ENCODE data around the gene PTMS. TPM values are rescaled to one million over a fixed set of nuclear protein-coding genes. Genes with fewer than 3 reads are reported as not detected.

Gene PTMS
- total and polyA plus RNA-seq, 10 of the 15 experiments (the other 5 are each of a cell fraction or from before 2014, with no cell fraction given), result 2.1 to 127 (median 29.8) TPM

DNA sequence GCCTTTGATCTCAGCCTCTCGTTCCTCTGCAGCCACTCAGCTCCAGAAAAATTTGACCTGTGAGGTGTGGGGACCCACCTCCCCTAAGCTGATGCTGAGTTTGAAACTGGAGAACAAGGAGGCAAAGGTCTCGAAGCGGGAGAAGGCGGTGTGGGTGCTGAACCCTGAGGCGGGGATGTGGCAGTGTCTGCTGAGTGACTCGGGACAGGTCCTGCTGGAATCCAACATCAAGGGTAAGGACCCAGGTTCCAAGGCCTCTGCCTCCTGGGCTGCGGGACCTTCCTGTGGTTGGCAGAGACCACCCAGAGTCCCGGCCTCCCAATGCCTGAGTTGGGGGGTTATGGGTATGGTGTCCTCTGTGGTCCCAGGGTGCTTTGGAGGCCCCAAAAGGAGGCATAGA is 50.9 kb downstream of the PTMS start:
- in situ Hi-C loops (cut with MboI), result no loop called here
- Histone ChIP-seq H3K9me3 (replicated peaks; ENCODE audit: control insufficient read depth, insufficient read depth, low read length) (no peaks in the 10 kb centered on the region), H3K4me1 (ENCODE audit: control insufficient read depth, insufficient read depth, low read length) (peaks cover 4% of the 10 kb centered on the region; the same call in 1 of the 2 replicates), H3K27me3 (replicated peaks in 1 of 2; ENCODE audit: control insufficient read depth in 2 of 2, insufficient read depth in 2 of 2, low read length in 1 of 2) (peaks cover 2 to 8% of the 10 kb centered on the region in 2 experiments), H3K9ac (ENCODE audit: control insufficient read depth, insufficient read depth, low read length) (no peak overlapping the region), H3K4me3 (no peak overlapping the region), H3K4me2 (ENCODE audit: control insufficient read depth, insufficient read depth) (no peak overlapping the region), H3K79me2 (ENCODE audit: control insufficient read depth, insufficient read depth, low read length) (no peaks in the 10 kb centered on the region), H3K36me3 (ENCODE audit: control insufficient read depth in 2 of 2, insufficient read depth in 2 of 2, low read length in 1 of 2) (no peaks in the 10 kb centered on the region), H3K27ac (ENCODE audit: control insufficient read depth, insufficient read depth) (no peak overlapping the region), H4K20me1 (ENCODE audit: control insufficient read depth, insufficient read depth) (no peaks in the 10 kb centered on the region), H2AFZ (ENCODE audit: control insufficient read depth, low read depth, low read length) (no peak overlapping the region)
- CTCF ChIA-PET, result no interaction called here
- intact Hi-C loops (cut with micrococcal nuclease; ENCODE audit: unreplicated experiment), result no loop called here
- ATAC-seq, result no peak
- POLR2A ChIA-PET, result no interaction called here
- RAD21 ChIA-PET (ENCODE audit: unreplicated experiment), result no interaction called here
- 40% methylated on average over 8 of the region's 8 CpGs for WGBS (ENCODE audit: insufficient coverage, insufficient replicate concordance, low lambda C conversion rate, missing lambda C conversion rate)
- TF ChIP-seq POLR2AphosphoS2 (IDR thresholded peaks at IDR 0.05; ENCODE audit: low read depth, low read length) (no peak), KDM1A (IDR thresholded peaks at IDR 0.05; ENCODE audit: borderline replicate concordance) (no peak), NFIC (IDR thresholded peaks at IDR 0.05; ENCODE audit: low read depth, low read length) (no peak), EZH2 (IDR thresholded peaks at IDR 0.05; ENCODE audit: borderline replicate concordance, control insufficient read depth, low read depth, low read length) (no peak), SP1 (IDR thresholded peaks at IDR 0.05; ENCODE audit: low read depth, low read length) (no peak), BRCA1 (IDR thresholded peaks at IDR 0.05; ENCODE audit: low read depth, low read length) (no peak), STAT1 (conservative IDR thresholded peaks at IDR 0.05) (no peak), E2F4 (IDR thresholded peaks at IDR 0.05; ENCODE audit: low read depth, low read length) (no peak), SREBF1 (IDR thresholded peaks at IDR 0.05; ENCODE audit: low read length) (no peak), GATAD2B (conservative IDR thresholded peaks at IDR 0.05; ENCODE audit: low read depth) (no peak), BCL11A (IDR thresholded peaks at IDR 0.05; ENCODE audit: low read depth, low read length) (no peak), NFYB (IDR thresholded peaks at IDR 0.05; ENCODE audit: insufficient read depth, low read depth, low read length) (no peak), CREB1 (IDR thresholded peaks at IDR 0.05; ENCODE audit: low read depth) (no peak), PAX8 (IDR thresholded peaks at IDR 0.05) (no peak), BMI1 (IDR thresholded peaks at IDR 0.05; ENCODE audit: borderline replicate concordance) (no peak), SMC3 (IDR thresholded peaks at IDR 0.05; ENCODE audit: borderline replicate concordance, low read length) (no peak), SPI1 (IDR thresholded peaks at IDR 0.05; ENCODE audit: borderline replicate concordance, insufficient read depth, low read depth, low read length) (no peak), SUPT20H (IDR thresholded peaks at IDR 0.05; ENCODE audit: borderline replicate concordance, control insufficient read depth, low read depth, low read length) (no peak), EGR1 (IDR thresholded peaks at IDR 0.05; ENCODE audit: borderline replicate concordance in 1 of 2, low read depth in 2 of 2, low read length in 2 of 2) (no peak)
- no peak for FAIRE-seq
- SMC1A ChIA-PET (ENCODE audit: uncharacterized antibody, unreplicated experiment), result no interaction called here
- no peak for DNase-seq (ENCODE audit: low read depth, low spot score)
- BruUV-seq (replicated peaks), result no TSS peak
